Stimulated activated CD4-positive, alpha-beta T cell treated with anti-CD3 and anti-CD28 coated beads, Interleukin-1b, Interleukin-23, amount 100 ng/mL, for 48 hours (primary cell): ENCODE results near the gene C9orf43.

Experiments
- DNase-seq: peaks from one replicate; pipeline ENCODE4 v3.0.0-alpha.2; 2020

C9orf43 gene

DNA sequence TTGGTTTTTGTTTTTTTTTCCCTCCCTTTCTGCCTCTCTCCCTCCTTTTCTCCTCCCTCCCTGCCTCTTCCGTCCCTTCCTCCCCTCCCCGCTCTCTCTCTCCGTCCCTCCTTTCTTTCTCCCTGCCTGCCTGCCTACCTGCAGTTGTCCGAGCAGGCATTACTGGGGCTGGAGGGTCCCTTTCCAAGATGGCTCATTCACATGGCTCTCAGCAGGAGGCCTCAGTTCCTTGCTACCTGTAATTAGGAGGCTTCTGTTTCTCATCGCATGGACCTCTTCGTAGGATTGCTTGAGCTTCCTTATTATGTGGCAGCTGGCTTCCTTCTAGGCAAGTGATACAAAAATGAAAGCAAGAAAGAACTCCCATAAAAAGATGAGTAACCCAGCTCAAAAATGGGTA, 61.0 kb downstream of the C9orf43 start:
- no peak for DNase-seq

DNA sequence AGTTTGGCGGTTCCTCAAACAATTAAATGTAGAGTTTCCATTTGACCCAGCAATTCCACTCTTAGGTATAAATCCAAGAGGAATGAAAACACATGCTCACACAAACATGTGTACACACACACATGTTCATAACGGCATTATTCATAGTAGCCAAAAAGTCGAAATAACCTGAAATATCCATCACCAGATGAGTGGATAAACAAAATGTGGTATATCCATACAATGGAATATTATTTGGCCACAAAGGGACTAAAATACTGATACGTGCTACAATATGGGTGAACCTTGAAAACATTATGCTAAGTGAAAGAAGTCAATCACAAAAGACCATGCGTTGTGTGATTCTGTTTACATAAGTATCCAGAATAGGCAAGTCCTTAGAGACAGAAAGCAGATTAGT, 61.7 kb downstream of the C9orf43 start:
- DNase-seq, result no peak

DNA sequence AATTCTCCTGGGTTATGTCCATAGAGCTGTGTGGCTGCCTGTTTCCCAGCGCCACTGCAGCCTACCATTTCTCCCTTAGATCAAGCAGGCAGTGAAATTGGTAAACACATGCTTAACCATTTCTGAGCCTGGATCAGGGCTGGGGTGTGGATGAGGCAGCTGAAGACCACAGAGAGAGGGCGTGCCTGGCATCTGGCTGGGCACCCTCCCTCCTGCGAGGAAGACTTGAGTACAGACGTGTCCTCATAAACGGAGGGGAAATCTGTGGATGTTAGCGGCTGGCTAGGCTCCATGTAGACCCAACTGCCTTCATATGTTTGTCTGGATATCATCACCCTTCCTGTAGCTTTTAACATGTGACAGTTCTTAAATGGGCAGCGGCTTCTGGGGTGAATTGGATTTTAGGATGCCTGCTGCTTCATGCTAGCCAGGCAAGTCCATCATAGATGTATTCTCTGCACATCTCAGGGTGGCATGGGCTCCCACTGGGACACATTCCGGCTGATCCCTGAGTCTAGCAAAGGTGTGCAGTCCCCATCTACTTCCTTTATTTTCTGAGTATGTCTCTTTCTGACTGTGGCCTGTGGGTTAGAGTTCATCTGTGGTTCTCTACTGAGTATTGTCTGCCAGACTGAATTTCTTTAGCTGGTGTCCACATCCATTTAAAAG, 63.9 kb downstream of the C9orf43 start:
- no peak for DNase-seq

DNA sequence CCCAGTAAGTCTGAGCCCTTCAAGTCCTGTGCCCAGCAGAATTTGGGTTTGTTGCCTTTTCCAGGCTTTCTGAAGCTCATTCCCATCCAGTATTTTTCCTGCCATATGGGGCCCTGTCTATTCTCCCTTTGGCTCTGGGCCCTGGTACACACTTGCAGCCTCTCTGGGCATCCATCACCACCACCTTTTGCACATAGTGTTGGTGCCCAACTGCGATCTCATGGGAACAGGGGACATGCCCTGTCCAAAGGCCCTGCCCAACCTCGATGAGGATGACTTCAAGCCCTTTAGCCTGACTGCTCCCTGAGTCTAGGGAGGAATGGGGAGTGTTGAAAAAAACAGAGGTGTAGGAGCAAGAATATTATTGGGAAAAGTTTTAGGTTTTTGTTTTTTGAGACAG, 64.5 kb downstream of the C9orf43 start:
- DNase-seq, result no peak

DNA sequence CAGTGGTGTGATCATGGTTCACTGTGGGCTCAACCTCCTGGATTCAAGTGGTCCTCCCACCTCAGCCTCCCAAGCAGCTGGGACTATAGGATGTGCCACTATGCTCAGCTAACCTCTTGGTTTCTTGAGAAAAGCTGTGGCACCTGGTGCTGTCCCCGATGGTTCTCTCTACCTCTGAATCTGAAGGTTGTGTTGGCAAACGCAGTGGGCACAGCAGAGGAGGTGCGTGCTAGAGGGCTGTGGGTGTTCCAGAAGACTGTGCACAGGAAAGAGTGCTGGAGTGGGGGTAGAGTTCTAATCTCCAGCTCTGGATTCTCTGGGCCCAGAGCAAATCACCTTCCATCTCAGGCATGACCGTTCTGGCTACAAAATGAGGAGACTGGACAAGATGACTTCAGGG, 65.4 kb downstream of the C9orf43 start:
- no peak for DNase-seq

DNA sequence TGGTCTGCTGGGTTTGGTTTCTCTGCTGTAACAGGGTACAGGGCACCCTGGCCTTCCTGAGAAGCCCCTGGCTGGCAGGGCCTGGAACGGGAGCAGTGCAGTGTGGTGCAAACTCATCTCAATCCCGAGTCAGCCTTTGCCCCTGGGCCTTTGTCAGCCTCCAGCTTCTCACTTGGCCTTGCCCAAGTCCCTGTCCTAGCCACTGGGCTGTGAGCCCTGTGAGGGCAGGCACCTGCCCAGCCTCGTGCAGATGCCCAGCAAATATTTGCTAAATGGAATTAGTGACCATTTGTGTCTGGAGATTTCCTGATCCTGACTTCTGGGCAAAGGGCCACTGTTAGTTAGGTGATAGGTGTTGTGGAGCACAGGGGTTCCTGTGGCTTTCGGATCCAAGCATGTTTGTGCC, 66.0 kb downstream of the C9orf43 start:
- DNase-seq, result no peak

DNA sequence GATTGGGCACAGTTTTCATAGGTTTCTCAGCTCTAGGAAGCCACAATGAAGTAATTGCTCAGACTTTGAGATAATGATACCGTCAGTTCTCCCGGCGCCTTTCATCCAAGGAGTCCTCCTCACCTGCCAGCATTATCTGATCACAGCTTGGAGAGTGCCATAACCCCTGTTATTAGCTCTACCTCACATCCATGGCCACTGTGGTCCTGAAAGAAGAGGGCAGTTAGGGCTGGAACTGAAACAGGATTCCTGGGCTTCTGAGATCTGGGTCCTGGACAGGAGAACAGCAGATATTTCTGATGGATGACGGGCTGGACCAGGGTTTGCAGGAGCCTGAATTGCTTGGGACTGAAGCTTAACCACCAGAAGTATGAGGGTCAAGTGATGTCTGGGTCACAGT, 66.5 kb downstream of the C9orf43 start:
- no peak for DNase-seq

DNA sequence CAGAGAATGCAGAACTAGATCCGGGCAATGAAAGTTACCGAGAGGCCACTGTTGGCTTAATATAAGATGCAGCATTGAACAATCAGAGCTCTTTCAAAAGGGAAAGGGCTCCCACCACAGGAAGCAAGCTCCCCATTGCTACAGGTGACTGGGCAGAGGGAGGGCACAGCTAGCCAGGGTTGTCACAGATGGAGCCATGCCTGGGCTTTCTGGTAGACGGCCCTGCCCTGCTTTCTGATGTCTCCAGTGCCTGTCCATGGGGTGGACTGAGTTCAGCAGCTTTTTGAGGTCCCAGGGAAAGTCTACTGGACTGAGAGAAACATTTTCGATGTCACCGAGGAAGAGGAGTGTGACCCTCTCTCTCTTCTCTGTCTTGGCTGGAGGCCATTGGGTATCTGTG, 67.1 kb downstream of the C9orf43 start:
- no peak for DNase-seq

DNA sequence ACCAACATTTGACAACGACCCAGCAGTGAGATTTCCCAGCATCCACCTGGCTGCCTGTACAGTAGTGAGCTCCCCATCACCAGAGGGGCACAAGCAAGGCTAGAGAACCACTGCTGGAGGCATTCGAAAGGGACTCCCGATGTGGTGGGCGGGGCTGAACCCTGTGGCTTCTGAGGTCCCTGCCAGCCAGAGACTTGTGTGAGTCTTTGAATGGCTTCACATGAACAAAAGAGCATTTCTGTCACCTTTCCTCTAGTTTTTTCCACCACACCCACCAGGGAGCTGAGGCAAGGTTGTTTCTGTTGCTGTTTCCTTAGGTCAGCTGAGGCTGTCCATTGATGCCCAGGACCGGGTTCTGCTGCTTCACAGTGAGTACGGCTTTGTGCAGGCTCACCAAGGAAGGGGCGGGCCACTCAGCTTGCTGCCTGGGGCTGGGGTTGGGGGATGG, 68.7 kb downstream of the C9orf43 start:
- peak; percentile 22 for DNase-seq
